Kidney glomerular epithelial cell (primary cell): ENCODE results near the gene LANCL3.
"Not testable (repeated sequence)": the region's sequence is repeated elsewhere in the genome, so short reads cannot be mapped to it uniquely, and the experiment has no call there.

Experiments used
- DNase-seq: peaks from one replicate; lab custom pipeline; 2025; lab: John Stamatoyannopoulos, UW

LANCL3 gene

GRCh38 chrX:37627602-37628001, 56.1 kb downstream of the LANCL3 start:
- no peak for DNase-seq

- DNase-seq = no peak
Observed at GRCh38 chrX:37638047-37638446, 66.6 kb downstream of the LANCL3 start.

DNA sequence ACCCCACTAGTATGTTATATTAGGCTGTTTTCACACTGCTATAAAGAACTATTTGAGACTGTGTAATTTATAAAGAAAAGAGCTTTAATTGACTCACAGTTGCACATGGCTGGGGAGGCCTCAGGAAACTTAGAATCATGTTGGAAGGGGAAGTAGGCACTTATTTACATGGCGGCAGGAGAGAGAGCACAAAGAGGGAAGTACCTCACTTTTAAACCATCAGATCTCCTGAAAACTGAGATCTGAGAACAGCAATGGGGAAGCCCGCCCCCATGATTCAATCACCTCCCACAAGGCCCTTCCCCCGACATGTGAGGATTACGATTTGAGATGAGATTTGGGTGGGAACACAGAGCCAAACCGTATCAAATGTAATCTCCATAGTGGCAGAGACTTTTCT, 68.7 kb downstream of the LANCL3 start:
- DNase-seq = no peak

- DNase-seq = no peak
Observed at GRCh38 chrX:37641859-37642258, 70.4 kb downstream of the LANCL3 start.

- DNase-seq = no peak
Observed at GRCh38 chrX:37644381-37645305, 73.2 kb downstream of the LANCL3 start.

DNA sequence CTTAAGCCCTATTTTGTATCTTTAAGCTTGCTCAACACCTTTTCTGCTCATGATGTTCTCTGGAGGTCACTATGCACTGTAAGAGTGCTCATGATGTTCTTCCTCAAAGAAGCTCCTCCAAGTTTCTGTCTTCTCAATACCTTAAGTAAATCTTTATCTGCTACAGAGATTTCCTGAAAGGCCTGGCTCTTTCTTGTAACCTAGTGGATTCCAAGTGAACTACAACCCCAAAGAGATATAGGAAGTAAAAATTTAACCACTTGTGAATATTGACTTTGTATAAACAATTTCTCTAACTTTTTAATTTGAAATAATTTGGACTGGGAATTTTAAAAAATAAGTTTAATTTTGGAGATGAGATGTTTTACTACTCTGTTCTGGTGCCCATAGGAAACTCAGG, 74.8 kb downstream of the LANCL3 start:
- no peak for DNase-seq

DNA sequence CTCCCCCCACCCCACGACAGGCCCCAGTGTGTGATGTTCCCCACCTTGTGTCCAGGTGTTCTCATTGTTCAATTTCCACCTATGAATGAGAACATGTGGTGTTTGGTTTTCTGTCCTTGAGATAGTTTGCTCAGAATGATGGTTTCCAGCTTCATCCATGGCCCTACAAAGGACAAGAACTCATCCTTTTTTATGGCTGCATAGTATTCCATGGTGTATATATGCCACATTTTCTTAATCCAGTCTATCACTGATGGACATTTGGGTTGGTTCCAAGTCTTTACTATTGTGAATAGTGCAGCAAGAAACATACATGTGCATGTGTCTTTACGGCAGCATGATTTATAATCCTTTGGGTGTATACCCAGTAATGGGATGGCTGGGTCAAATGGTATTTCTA, 79.4 kb downstream of the LANCL3 start:
- not testable (repeated sequence) for DNase-seq

GRCh38 chrX:37651921-37652452, 80.5 kb downstream of the LANCL3 start:
- DNase-seq = no peak

DNA sequence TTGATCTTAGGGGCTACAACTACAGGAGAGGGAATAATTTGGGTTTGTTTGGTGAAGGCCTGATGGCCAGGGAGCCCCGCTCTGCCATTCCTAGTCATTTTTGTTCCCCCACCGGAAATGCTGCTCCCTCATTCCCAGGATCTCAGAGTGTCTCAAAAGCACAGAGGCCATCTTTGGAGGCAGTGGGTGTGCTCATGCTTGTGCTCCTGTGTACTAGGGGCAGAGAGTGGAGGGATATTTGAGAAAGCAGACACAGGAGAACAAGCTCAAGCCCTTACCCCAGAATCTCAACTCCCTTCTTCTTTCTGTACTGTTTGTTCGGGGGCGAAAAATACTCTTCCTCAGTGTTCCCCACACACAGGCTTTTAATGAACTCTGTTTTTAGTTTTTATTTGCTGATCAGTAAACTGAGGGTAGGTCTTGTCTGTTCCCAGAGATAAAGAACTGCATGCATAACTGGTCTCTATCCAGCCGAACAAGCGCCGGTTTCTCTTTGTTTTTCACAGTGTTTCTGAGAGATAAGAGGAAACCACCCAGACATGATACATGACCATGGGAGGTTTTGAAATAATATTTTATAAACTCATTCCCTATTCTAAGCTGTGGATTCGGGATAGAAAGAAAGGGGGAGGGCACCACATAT, 81.2 kb downstream of the LANCL3 start:
- DNase-seq = no peak

GRCh38 chrX:37653397-37654085, 82.1 kb downstream of the LANCL3 start:
- no peak for DNase-seq

- DNase-seq = no peak
Observed at GRCh38 chrX:37658343-37659030, 87.0 kb downstream of the LANCL3 start.

GRCh38 chrX:37659047-37659446, 87.6 kb downstream of the LANCL3 start:
- no peak for DNase-seq

- DNase-seq = no peak
Observed at GRCh38 chrX:37662181-37662580, 90.7 kb downstream of the LANCL3 start.

GRCh38 chrX:37666516-37666915, 95.1 kb downstream of the LANCL3 start:
- DNase-seq = no peak

DNA sequence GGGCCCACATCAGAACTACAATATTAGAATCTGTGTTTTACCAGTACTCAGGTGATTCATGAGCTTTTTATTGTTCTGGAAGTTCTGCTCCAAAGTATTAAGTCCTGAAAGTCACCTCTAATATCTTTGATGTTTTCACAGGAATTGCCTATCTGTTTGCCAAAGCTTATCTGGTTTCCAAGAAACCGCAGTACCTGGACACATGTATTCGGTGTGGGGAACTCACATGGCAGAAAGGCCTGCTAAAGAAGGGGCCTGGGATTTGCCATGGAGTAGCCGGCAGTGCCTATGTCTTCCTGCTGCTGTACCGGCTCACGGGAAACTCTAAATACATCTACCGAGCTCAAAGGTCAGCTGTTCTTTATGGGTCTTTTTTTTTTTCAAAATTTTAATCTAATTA, 95.7 kb downstream of the LANCL3 start:
- no peak for DNase-seq

- DNase-seq = no peak
Observed at GRCh38 chrX:37672563-37672962, 101.1 kb downstream of the LANCL3 start.

DNA sequence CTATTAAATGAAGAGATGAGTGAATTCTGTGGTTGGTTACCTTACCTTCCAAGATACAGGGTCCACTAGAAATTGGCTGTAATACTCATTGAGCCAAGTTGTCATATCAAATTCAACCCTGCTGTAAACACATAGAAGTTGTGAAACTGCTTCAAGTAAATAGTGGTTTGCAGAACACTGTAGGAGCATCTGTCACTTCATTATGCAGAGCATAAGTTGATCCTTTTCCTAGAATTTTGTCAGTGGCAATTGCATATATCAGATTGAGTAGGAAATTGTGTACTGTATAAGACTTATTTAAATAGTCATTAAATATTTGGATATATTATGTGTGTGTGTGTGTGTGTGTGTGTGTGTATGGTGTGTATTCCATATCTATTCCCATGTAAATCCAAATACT, 105.3 kb downstream of the LANCL3 start:
- DNase-seq = no peak

- DNase-seq = no peak
Observed at GRCh38 chrX:37677243-37677642, 105.8 kb downstream of the LANCL3 start.

- no peak for DNase-seq
Observed at GRCh38 chrX:37677765-37678164, 106.3 kb downstream of the LANCL3 start.

DNA sequence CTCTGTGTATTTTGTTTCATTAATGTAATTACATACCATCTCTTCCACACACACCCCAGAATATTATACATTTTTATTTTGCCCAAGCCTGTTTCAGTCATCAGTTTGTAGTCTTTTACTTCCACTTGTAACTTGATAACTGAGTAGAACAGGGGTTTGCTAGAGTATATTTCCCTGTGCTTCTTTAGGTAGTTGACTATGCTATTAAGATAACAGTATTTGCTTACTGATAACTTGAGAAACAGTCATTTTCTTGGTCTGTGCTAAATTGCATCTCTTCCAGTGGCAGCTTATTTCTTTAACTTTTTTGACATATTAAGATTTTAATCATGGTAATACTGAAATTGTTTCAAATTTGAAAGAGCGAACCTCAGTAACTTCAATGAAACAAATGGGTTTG, 107.1 kb downstream of the LANCL3 start:
- no peak for DNase-seq

DNA sequence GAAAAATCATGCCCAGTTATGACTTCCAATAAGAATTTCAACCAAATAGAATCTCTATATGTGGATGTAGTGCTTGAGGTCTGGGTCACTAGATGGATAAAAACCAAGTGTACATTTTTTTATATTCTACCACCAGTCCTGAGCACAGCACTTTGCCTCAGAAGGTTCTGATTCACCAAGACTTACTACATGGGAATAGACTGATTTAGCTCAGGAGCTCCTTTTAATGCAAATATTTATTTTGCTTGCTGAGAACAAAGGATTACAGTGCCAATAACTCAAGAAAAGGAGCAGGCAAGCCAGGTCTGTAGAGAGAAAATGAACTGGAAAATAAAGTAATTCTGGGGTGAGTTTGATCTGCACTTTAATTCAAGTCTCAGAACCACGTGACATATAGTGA, 107.8 kb downstream of the LANCL3 start:
- DNase-seq = no peak

GRCh38 chrX:37679888-37680287, 108.4 kb downstream of the LANCL3 start:
- DNase-seq = no peak
